Measurements from ENCODE around the gene GSS.

The GSS gene

DNA sequence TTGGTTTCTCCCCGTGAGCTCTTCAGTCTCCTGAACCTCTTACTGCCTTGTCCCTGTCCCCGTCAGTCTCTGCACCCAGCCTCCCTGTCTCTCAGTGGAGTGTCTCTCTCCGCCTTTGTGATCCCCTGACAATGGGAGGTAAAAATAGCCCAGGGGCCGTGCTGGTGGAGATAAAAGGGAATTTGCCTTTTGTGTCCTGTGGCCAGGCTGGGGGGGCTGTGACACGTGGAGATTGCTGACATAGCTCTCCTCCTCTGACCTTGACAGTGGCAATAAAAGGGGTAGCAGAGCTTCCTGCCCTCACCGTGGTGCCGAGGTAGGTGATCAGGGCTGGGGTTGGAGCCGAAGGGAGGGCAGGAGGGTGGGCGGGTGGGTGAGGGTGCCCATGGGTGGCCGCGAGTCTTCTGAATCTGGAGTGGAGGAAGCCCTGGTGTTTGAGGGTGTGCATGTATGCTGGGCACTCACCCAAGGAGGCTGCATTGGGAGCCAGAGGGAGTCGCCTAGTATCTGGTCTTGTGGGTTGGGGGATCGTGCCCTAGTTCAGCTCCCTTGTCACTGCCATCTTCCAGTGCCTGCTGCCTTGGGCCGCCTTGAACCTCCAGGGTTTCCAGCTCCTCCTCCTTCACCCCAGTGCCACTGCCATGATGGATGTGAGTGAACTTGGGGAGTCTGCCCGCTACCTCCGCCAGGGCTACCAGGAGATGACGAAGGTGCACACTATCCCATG is 21.9 kb upstream of the GSS start:
- no peak for DNase-seq

DNA sequence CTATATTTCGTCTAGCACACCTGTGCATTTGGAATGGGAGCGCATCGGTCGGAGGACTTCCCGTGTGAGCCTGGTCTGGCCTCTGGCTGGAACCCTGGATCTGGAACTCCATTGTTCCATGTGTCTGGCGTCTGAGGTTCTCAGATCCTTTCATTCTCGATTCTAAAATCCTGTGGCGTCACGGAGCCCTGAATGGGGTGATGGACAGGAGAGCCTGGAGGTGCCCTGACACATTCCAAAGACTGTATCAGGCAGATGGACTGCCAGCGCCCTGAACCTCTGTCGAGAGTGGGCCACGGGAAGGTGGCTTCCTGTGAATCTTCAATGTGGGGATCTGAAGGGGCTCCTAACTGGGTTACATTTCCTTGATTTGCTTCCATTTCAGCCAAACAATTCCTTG is 20.7 kb upstream of the GSS start:
- no peak for DNase-seq

DNA sequence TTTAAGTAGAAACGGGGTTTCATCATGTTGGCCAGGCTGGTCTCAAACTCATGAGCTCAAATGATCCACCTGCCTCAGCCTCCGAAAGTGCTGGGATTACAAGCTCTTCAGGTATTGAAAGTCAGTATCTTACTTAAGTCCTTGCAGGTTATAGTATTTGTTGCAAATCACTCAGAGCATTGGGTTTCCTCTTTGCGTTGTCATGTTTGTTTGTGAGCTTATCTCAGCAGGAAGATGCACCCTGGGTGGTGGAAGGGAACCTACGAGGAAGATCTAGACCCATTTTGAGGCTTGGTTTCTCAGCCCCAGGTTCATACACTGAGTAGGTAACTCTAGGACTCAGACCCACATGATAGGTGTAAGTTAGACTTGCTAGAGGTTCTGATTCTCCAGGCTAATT is 18.6 kb upstream of the GSS start:
- no peak for DNase-seq

DNA sequence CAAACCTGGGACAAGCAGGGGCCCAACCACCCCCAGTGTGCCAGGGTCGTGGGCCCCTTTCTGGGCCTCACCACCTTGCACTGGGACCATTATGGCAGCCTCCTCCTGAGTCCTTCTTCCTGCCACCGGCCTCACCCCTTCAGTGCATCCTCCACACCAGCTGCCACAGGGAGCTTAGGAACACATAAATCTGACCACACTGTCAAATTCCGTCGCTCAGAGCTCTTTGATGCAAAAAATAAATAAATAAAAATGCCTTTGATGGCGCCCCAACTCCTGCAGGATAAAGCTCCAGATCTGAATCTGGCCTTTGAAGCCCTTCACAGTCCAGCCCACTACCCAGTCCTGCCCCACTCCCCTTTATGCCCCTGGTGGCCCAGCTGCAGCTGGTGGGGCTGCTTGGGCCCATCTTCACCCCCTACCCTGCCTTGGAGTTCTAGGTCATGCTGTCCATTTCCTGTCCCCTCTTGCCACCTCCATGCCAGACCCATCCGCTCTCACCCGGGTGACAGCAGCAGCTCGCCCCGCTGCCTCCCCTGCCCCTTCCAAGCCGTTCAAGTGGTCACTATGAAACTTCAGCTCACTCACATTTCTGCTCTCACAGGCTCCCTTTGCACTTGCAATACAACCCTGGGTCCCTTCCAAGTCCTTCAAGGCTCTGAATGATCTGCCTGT is 16.1 kb upstream of the GSS start:
- DNase-seq = no peak

DNA sequence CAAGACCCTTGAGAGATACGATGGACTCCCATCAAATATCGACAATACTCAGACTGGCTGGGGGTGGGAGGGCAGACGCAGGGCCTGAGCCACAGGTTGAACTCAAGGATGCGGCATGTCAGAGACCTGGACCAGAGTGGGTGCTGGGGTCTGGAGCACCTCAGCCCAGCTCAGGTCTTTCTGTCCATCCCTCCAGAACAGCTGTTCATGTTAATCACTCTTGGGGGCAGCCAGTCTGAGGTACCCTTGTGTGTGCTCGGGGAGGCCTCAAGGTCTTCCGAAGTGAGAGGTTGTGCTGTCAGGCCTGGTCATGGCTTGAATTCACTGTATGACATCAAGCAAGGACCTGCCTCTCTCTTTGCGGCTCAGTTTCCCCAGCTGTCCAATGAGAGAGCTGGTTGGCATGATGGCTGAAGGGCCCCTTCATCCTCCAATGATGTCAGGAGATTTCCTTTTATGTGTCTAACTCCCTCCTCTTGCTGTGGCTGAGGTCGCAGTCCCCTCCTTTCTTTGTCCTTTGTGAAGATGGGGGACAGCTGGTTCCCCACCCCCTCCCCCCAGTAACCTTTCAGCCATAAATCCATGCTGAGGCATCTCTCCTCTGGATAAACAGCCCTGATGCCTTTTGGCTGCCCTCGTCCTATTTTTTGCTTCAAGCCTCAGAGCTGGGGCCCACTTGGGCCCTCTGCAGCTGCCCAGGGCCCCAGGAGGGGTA is 15.4 kb upstream of the GSS start:
- no peak for DNase-seq

DNA sequence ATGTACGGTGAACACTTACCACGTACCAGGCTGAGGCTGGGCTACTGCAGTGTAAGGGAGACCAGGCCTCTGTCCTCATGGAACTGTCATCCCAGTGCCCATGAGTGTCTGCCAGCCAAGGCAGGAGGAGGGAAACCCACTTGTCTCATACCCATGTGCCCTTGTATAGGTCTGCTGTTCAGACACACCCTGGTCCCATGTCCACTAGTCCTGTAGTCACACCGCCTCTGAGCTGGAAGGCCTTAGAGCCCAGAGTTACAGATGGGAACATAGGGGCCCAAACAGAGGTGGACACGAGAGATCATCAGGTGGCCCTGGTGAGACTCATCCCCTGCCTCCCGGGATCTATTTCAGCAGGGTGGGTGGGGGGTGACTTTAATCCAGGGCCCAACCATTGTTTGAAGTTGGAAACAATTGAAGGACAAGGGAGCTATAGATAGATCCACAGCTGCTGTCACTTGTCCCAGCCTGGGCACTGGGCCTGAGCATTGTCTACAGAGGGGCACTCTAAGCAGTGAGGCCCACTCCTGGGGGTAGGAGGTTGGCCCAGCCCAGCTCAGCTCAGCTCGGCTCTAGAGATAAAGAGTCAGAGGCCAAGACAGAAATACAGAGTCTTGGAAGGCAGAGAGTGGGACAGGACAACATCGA is 14.7 kb upstream of the GSS start:
- DNase-seq = no peak

DNA sequence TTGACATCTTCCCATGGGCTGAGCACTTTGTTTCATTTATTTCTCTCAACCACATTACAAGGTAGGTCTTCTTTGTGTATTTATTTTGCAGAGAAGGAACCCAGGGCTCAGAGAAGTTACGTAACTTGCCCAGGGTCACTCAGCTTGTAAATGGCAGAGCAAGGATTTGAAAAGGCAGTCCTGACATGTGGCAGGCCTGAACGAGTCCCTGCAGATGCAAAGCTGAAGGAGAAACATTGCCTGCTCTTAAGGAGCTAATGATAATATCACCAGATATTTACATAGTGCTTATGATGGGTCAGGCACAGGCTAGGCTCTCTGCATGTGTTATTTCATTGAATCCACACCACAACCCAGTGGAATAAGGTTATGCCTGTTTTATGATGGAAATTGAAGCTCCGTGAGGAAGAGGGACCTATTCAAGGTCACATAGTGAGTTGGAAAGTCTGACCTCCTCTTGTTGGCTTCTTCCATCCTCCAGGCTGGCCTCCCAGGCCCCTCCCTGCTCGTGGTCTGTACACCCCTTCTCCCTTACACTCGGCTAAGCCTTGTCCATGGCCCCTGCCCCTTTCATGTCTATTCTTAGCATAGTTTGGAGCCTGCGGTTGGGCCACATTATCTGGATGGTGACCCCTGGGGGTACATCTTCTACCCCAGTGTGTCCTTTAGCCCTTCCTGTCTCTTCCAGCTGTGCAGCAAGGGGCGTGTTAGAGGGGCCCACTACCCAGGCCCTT is 12.6 kb upstream of the GSS start:
- DNase-seq = no peak

DNA sequence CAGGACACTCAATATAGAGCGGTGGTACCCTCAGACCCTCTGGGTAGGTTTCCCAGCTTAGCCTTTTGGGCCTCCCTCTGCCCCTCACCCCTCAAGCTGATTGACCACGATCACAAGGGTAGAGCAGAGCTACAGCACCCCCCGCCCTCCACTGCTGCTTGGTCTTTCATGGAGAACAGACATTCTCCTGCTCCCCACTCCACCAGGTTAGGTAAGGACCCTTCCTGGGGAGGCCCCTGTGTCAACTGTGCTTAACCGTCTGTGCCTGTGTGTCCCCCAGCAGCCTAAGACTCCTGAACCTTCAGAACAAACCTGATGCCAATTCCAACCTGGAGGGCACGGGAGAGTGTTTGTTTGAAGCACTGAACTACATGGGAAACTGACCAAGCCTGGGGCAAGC is 11.8 kb upstream of the GSS start:
- no peak for DNase-seq

DNA sequence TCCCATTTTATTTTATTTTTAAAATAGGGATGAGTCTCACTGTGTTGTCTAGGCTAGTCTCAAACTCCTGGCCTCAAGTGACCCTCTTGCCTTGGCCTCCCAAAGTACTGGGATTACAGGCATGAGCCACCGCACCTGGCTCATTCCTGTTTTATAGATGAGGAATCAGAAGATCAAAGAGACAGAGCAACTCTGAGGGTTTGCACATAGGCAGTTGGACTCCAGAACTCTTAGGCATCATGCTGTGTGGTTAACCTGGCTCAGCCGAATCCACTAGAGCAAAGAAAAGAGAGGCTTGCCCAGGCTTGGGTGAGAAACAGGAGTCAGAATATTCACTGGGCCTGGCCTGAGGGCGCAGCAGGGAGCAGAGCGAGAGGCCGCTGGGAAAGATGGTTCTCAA is 9.4 kb upstream of the GSS start:
- no peak for DNase-seq

DNA sequence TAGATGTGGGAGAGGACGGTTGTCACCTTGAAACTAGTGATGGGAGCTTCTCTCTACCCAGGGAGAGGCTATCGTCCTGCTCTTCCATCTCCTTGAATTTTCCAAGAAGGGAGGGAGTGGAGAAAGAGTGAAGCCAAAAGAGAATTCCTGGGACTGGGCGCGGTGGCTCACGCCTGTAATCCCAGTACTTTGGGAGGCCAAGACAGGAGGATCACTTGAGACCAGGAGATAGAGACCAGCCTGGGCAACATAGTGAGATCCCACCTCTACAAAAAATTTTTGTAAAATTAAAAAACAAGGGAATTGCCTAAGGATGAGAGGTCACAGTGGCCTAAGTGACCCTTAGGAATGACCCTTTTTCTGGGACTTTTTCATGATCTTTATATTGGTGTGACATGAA is 8.9 kb upstream of the GSS start:
- DNase-seq = no peak

DNA sequence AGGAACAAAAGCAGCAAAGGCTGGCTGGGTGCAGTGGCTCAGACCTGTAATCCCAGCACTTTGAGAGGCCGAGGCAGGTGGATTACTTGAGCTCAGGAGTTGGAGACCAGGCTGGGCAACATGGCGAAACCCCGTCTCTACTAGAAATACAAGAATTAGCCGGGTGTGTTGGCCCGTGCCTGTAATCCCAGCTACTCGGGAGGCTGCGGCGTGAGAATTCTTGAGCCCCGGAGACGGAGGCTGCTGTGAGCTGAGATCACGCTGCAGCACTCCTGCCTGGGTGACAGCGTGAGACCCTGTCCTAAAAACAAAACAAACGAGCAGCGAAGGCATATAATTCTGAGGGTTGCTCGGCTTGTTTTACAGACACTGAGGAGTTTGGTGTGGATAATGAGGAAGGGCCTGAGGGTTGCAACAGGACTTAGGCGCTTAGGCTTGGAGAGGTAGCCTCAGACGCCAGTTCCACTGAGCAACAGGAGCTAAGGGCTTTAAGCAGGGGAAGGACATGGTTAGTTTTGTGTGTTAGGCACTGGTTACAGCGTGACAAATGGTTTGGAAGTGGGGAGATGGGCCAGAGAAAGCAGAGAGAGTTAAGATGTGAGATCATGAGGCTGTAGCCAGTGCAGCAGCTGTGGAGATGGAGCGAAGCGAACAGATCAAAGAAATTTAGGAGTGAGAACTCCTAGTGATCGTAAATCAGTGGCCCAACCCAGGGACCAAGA is 1.3 kb upstream of the GSS start:
- DNase-seq = no peak

DNA sequence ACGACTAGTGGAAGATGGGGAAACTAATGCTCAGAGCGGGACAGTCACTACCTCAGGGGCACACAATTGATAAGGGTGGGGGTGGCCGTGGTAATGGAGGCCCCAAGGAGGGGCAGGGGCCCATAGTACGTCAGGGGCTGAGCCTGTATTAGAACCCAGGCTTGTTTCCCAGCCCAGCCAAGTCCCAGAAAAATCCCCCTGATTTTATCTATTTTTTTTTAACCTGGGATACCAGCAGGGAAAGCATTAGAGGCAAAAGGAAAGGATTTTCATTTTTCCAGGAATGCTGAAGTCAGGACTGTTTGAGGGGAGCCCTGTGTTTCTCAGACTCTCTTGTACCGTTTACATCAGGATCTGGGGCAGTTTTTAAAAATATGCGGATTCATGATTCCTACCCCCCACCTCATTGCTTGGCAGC is 444 bp upstream of the GSS start:
- DNase-seq = no peak

DNA sequence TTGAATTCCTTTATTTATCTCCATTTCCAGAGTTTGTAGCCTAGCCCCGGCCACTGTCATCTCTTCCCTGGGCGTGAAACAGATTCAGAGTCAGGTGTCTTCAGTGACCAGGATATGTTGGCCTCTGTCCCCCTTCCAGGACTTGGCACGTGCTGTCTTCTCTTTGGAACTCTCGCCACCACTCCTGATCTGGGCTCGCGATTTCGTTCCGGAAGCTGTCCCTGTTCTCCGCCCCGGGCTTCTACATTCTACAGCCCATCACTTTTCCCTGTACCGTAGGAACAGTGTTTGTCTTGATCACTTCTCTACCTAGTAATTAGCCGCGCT is 739 bp downstream of the GSS start:
- DNase-seq = peak; percentile 26 to 55

DNA sequence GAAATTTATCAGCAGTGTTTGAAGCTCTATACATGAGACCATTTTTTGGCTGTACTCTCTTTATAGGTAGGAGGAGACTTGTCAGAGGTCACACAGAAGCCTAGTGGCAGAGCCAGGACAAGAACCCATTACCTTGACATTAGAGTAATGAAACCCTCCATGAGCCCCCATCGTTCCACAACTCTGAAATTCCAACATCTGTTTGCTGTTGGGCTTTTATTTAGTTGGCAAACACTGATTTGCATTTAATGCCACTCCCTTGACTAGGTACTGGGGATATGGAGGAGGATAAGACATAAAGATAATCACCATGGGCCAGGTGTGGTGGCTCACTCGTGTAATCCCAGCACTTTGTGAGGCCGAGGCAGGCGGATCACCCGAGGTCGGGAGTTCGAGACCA is 1.6 kb downstream of the GSS start:
- DNase-seq = no peak

DNA sequence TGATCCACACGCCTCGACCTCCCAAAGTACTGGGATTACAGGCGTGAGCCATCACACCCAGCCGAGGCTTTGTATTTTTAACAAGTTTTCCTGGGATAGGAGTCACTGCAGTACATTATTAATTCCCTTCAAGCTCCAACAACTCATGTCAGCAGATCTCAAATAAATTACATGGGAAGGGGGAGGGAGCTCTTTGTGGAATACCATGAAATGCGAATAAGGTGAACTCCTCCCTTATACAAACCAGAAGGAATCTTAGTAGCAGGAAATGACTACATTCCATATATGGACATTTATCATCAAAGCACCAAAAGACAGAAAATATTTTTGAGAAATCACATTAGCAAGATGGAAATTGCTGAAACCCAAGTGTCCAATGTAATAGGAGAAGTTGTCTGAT is 2.9 kb downstream of the GSS start:
- no peak for DNase-seq

DNA sequence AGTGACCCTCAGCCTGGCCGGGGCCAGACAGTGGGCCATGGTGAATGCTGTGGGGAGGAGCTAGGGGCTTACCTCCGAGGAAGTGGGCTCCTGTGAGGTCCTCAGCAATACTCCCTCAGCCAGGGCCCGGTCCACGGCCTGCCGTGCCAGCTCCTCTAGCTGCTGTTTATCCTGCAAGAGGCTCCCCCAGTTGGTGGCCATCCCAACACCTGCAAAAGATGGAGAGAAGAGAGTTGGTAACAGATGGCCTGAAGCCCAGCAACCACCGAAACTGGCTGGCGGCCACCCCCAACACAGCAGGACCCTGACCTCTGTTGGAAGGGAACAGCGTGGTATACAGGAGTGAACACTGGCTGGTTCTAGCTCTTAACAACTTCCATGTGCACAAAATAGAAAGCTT is 4.0 kb downstream of the GSS start:
- DNase-seq = no peak

DNA sequence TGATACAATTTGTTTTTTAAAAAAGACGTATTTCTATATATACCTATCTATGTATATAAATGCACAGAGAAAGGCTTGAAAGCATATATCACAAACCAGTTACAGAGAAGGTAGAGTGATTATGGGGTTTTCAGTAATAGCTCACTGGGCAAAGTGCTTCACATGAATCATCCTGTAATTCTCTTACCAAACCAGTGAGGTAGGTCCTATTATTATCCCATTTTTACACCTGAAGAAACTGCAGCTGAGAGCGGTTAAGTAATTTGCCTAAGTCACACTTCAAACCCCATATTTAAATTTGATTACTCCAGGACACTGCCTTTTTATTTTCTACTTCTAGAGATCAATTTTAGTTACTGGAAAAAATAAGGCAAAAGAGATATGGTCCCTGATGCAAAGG is 4.4 kb downstream of the GSS start:
- no peak for DNase-seq

DNA sequence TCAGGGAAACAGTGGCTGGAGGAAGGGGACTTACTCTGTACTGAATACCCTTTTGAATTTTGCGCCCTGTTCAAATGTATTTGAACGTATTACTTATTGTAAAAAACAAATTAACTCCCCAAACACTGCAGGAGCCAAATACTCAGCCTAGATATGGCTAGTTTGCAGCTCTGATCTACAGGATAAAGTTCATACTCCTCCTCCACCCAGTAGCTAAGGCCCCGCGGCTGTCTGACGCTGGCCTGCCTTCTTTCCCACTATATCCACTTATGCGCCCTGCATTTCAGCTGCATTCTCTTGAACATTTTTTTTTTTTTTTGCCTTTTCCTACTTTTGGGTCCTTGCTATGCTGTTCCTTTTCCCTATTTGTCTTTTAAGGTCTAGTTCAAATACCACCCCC is 6.5 kb downstream of the GSS start:
- DNase-seq = no peak

DNA sequence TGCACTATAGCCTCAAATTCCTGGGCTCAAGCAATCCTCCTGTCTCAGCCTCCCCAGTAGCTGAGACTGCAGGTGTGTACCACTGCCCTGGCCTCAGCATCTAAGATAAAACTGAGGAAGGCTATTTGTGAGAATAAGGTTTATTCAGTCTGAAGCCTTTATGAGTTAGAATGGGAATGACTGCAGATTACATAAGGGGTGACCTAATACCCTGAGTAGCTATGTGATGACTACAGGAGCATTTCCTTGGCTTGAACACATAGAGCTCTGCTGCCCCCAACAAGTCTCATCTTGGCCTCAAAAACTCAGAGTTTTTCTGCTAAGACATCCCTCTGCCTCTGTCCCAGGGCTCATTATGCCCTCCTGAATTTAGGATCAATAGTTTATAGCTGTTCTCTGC is 7.6 kb downstream of the GSS start:
- DNase-seq = no peak

DNA sequence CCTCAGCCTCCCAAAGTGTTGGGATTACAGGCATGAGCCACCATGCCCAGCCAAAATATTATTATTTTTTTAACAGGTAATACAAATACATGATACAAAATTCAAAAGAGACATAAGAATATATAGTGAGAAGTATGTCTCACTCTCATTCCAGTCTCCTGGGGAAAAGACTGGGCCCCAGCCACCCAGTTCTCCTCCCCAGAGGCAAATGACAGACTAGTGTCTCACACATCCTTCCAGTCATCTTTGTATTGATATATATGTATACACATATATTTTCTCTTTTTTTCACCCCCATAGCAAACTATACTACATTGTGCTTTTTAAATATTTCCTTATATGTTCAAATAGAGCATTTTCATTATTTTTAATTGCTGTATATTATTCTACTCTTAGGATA is 8.3 kb downstream of the GSS start:
- no peak for DNase-seq

DNA sequence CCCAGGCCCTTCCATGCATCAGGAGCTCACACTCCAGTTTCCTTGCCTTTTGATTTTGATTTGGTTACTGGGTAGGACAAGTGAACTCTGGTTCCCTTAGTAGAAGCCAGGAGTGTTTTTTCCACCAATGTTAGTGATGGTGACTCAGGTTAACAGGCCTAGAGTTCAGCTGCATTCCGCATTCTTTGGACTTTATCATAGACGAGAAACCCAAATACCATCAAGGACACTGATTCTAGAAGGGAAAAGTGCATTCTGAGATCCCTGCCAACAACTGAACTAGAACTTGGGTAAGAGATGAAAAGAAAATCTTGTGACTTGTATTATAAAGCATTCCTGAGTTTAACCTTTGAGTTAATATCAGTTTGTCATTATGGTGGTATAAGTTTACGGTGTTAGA is 8.9 kb downstream of the GSS start:
- DNase-seq = no peak

DNA sequence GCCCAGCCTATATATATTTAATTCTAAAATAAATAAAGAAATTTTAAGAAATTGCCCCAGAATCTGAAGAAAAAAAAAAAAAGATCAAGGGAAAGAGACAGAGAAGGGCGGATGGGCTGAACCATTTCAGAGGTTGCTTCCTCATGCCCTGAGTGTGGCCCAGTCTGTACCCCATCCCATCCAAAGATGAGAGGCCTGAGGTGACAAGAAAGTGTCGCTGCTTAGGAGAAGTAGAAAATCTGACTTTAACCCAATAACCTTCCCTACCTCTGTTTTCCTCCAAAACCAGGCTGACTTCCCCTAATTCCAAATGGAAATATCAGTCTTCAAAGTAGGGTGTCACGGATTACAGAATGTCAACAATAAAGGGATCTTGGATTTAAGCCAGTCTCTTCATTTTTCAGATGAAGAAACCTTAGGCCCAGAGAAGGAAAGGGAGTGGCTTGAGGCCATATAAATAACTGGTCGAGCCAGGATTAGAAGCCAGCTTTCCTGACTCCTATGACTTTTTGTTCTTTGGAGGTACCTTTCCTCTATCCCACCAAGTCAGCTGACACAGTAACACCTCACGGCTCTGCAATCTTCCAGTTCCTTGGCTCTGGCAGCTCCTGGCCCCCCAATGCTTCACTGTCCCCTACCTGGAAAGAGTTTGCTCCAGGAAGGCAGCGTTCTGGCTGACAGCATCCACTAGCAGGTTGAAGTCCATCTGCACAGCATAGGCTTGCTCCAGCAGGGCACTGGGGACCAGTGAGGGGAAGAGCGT is 10.1 kb downstream of the GSS start:
- DNase-seq = no peak

Data from AML-193 (cell line).